GM21515 (cell line): ENCODE measurements around the gene FGF23.

Experiments
- ATAC-seq: cut with Tn5 transposase; IDR thresholded peaks from one replicate; pipeline ENCODE4 v1.9.1; 2021; ENCODE audit not compliant: unreplicated experiment

FGF23 gene

GRCh38 chr12:4386801-4387200 is 7.3 kb upstream of the FGF23 start:
- ATAC-seq = no peak

GRCh38 chr12:4383304-4383865 is 3.9 kb upstream of the FGF23 start:
- ATAC-seq = no peak

GRCh38 chr12:4380332-4380731 is 820 bp upstream of the FGF23 start:
- no peak for ATAC-seq

- no peak for ATAC-seq
Measured at GRCh38 chr12:4378772-4379171, 740 bp downstream of the FGF23 start.

GRCh38 chr12:4375449-4375848 is 4.1 kb downstream of the FGF23 start:
- ATAC-seq = no peak

GRCh38 chr12:4372653-4373052 is 6.9 kb downstream of the FGF23 start:
- ATAC-seq = no peak

- ATAC-seq = no peak
Measured at GRCh38 chr12:4370265-4370664, 9.2 kb downstream of the FGF23 start.

GRCh38 chr12:4369548-4369947 is 10.0 kb downstream of the FGF23 start:
- no peak for ATAC-seq

GRCh38 chr12:4366090-4366489 is 13.4 kb downstream of the FGF23 start:
- ATAC-seq = no peak

- no peak for ATAC-seq
Measured at GRCh38 chr12:4356041-4356327, 23.5 kb downstream of the FGF23 start.

GRCh38 chr12:4355156-4356040 is 24.1 kb downstream of the FGF23 start:
- no peak for ATAC-seq

- ATAC-seq = no peak
Measured at GRCh38 chr12:4353785-4354208, 25.7 kb downstream of the FGF23 start.

GRCh38 chr12:4346931-4347330 is 32.6 kb downstream of the FGF23 start:
- no peak for ATAC-seq

GRCh38 chr12:4331842-4332241 is 47.7 kb downstream of the FGF23 start:
- ATAC-seq = no peak

- no peak for ATAC-seq
Measured at GRCh38 chr12:4331221-4331620, 48.3 kb downstream of the FGF23 start.

GRCh38 chr12:4330203-4330602 is 49.3 kb downstream of the FGF23 start:
- no peak for ATAC-seq

GRCh38 chr12:4327293-4327692 is 52.2 kb downstream of the FGF23 start:
- no peak for ATAC-seq

- ATAC-seq = no peak
Measured at GRCh38 chr12:4325966-4326365, 53.5 kb downstream of the FGF23 start.

GRCh38 chr12:4324366-4324765 is 55.1 kb downstream of the FGF23 start:
- ATAC-seq = no peak

- no peak for ATAC-seq
Measured at GRCh38 chr12:4323396-4323795, 56.1 kb downstream of the FGF23 start.

- no peak for ATAC-seq
Measured at GRCh38 chr12:4322726-4323125, 56.8 kb downstream of the FGF23 start.

- peak; percentile 92 for ATAC-seq
Measured at GRCh38 chr12:4320853-4321701, 58.4 kb downstream of the FGF23 start, which contains the start of gene TIGAR. Gene TIGAR, plus strand, starts transcription at chr12:4321213. Its CDS starts 59 bp downstream, at chr12:4321272.
